Endothelial cell of umbilical vein (primary cell): ENCODE measurements around the gene UBL7. TPM values are rescaled to one million over a fixed set of nuclear protein-coding genes. Genes with fewer than 3 reads are reported as not detected.

ENCODE experiments used
- BruUV-seq: library from RNA; stranded (reverse); fragments of 400-500 nt; replicated peaks from 2 replicates; lab custom pipeline; 2021; lab: Mats Ljungman, UMichigan
- CTCF ChIA-PET: fragments of 300-600, 350-600 bp; sonication (Branson Sonifier 250); formaldehyde crosslinking; loops from one replicate; lab custom pipeline; 2021; ENCODE audit warnings: antibody characterized with exemption, inconsistent platforms; lab: Charles Lee
- POLR2A ChIA-PET: fragments of 300-600, 350-600 bp; sonication (Branson Sonifier 250); formaldehyde crosslinking; loops from one replicate; lab custom pipeline; 2021; ENCODE audit warnings: antibody characterized with exemption, inconsistent platforms; lab: Charles Lee
- DNase-seq: peaks from one replicate; pipeline ENCODE4 v3.0.0-alpha.2; 2011; ENCODE audit warnings: low read depth, low spot score
- FAIRE-seq: peaks from 2 replicates; lab custom pipeline; 2011; peaks lifted over from hg19 to GRCh38; lab: Jason Lieb, UNC
- H2AFZ ChIP-seq: 2 replicates; pipeline ENCODE4 v1.6.0; 2012; ENCODE audit warnings: low read depth, low read length, control low read depth, inconsistent platforms
- H3K27ac ChIP-seq: 2 replicates; pipeline ENCODE4 v1.5.1; 2011; ENCODE audit warnings: low read depth, mild to moderate bottlenecking, control low read depth, low read length, moderate library complexity; ENCODE audit not compliant: insufficient read depth
- H3K27me3 ChIP-seq, 2 experiments: 2 replicates each; pipeline versions ENCODE4 v1.6.0 to v1.6.1; 2011; ENCODE audit warnings: low read length in 2 of 2, mixed read lengths in 1 of 2; ENCODE audit not compliant: control insufficient read depth in 2 of 2, insufficient read depth in 2 of 2
- H3K36me3 ChIP-seq, 2 experiments: 2 replicates in 1 of 2; 3 replicates in 1 of 2; pipeline ENCODE4 v1.5.1; 2011; ENCODE audit warnings: low read length in 2 of 2, mild to moderate bottlenecking in 1 of 2, moderate library complexity in 1 of 2; ENCODE audit not compliant: control insufficient read depth in 2 of 2, insufficient read depth in 2 of 2; ENCODE audit errors: extremely low read depth in 1 of 2
- H3K4me1 ChIP-seq: 3 replicates; pipeline ENCODE4 v1.5.1; 2011; ENCODE audit warnings: mild to moderate bottlenecking, low read length; ENCODE audit not compliant: control insufficient read depth, insufficient read depth; ENCODE audit errors: extremely low read depth
- H3K4me2 ChIP-seq: 2 replicates; pipeline ENCODE4 v1.6.1; 2011; ENCODE audit warnings: low read length, control low read depth, mixed read lengths; ENCODE audit not compliant: insufficient read depth
- H3K4me3 ChIP-seq, 3 experiments: fragments of 200-600 bp in 1 of 3; sonication (generic), shearing (Covaris generic) in 1 of 3; replicated peaks in 1 of 3; 2 replicates each; pipeline ENCODE4 v1.5.1; 2011 to 2016; ENCODE audit warnings: control low read depth in 3 of 3, low read length in 3 of 3, mild to moderate bottlenecking in 2 of 3, inconsistent platforms in 1 of 3, low read depth in 1 of 3, moderate library complexity in 1 of 3; ENCODE audit not compliant: insufficient read depth in 1 of 3
- H3K79me2 ChIP-seq: 2 replicates; pipeline ENCODE4 v1.6.0; 2012; ENCODE audit warnings: low read length, inconsistent platforms; ENCODE audit not compliant: control insufficient read depth, insufficient read depth
- H3K9ac ChIP-seq: replicated peaks from 2 replicates; pipeline ENCODE3; 2011; ENCODE audit warnings: low read length, control low read depth; ENCODE audit not compliant: insufficient read depth; ENCODE audit errors: extremely low read depth
- H3K9me1 ChIP-seq: replicated peaks from 3 replicates; pipeline ENCODE4 v1.6.0; 2011; ENCODE audit warnings: mild to moderate bottlenecking, low read length; ENCODE audit not compliant: control insufficient read depth, insufficient read depth; ENCODE audit errors: extremely low read depth
- H3K9me3 ChIP-seq: replicated peaks from 2 replicates; pipeline ENCODE4 v1.5.1; 2012; ENCODE audit warnings: low read length, inconsistent platforms; ENCODE audit not compliant: control insufficient read depth, insufficient read depth
- H4K20me1 ChIP-seq: replicated peaks from 2 replicates; pipeline ENCODE3; 2011; ENCODE audit warnings: mild to moderate bottlenecking, low read length; ENCODE audit not compliant: control insufficient read depth, insufficient read depth; ENCODE audit errors: extremely low read depth
- FOS ChIP-seq: IDR thresholded peaks from 2 replicates; pipeline ENCODE4 v1.6.1; 2011; ENCODE audit warnings: mild to moderate bottlenecking, low read length, moderate library complexity, borderline replicate concordance; ENCODE audit not compliant: insufficient read depth
- GATA2 ChIP-seq: IDR thresholded peaks from 2 replicates; pipeline ENCODE4 v1.7.0; 2011; ENCODE audit warnings: low read depth, mild to moderate bottlenecking, moderate library complexity, mixed read lengths, low read length; ENCODE audit not compliant: insufficient read length, insufficient read depth
- JUN ChIP-seq: IDR thresholded peaks from 2 replicates; pipeline ENCODE4 v1.6.1; 2011; ENCODE audit warnings: borderline replicate concordance, low read depth; ENCODE audit not compliant: insufficient read length, insufficient read depth
- MYC ChIP-seq: IDR thresholded peaks from one replicate; pipeline ENCODE4 v1.6.1; 2011; ENCODE audit warnings: mild to moderate bottlenecking, low read depth, low read length
- POLR2A ChIP-seq: IDR thresholded peaks from 2 replicates; pipeline ENCODE4 v1.6.1; 2012; ENCODE audit warnings: low read depth, mild to moderate bottlenecking, control low read depth, low read length
- POLR2AphosphoS5 ChIP-seq: IDR thresholded peaks from 2 replicates; pipeline ENCODE4 v1.6.1; 2012; ENCODE audit warnings: low read depth, mild to moderate bottlenecking, control low read depth, low read length, moderate library complexity; ENCODE audit not compliant: insufficient read depth
- dilution Hi-C: fragments of 300-500 bp; cut with MboI; formaldehyde crosslinking; loops from one replicate; pipeline ENCODE4 v1.15.0; 2019; ENCODE audit warnings: low sequenced_read_pairs; ENCODE audit not compliant: extremely low pct_ligation_motif_present
- intact Hi-C: fragments of 100-400 bp; cut with micrococcal nuclease; formaldehyde crosslinking; loops from one replicate; pipeline ENCODE4 v1.10.0; 2022
- polyA plus RNA-seq, 4 experiments: library from polyadenylated mRNA; depleted of rRNA in 3 of 4; stranded (reverse) in 3 of 4; unstranded in 1 of 4; fragments of >200 nt; gene quantifications; 2 replicates each; pipeline versions ENCODE4 v1.2.1 to v1.2.3, GENCODE V29; 2011 to 2012; ENCODE audit warnings: missing spikeins in 1 of 4
- total RNA-seq: library from RNA; stranded (reverse); gene quantifications from 2 replicates; pipeline ENCODE4 v1.2.3, GENCODE V29; 2021
- TF ChIP-seq, protein P1 (sequence below), 2 donors: IDR thresholded peaks; 1 replicate in 1 of 2; 2 replicates in 1 of 2; pipeline ENCODE4 v1.5.1; 2011; ENCODE audit warnings: low read length in 2 of 2, mild to moderate bottlenecking in 2 of 2, moderate library complexity in 2 of 2, control low read depth in 1 of 2, inconsistent platforms in 1 of 2, low read depth in 1 of 2; ENCODE audit not compliant: insufficient read depth in 1 of 2; ENCODE audit errors: extremely low read depth in 1 of 2

UBL7 gene
- total and polyA plus RNA-seq, 2 donors (not counting 3 experiments of a cell fraction or from before 2014, with no cell fraction given), result 32.8 to 90.4 TPM

DNA sequence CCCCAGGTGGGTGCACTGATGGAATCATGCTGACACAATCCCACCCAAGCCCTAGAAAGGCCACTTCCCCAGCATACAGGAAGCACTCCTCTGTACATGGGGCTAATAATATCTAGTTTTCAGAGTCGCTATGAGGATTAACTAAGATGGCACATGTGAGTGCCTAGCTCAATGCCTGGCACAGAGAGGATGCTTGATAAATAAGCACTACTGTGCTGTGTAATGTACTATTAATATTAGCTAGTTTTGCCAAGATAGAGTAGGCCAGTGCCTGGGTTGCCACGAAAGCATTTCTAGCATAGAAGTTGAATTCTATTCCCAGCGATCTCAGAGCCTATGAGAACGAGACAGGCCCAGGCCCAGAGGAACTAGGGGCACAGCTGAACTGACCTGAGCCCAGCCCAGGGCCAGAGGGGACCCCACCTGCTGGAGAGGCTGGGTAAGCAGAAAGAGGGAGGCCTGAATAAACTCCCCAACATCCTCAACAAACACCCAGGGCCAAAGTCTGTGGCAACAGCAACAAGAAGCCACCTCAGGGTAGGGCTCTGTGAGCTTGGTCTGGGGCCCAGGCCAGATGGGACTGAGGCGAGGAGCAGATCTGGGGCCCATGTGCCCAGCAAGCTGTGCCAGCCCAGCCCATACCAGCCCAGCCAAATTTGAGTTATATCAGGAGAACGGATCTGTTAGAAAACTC lies 19.6 kb downstream of the UBL7 start:
- Histone ChIP-seq H4K20me1 (no peaks in the 10 kb centered on the region), H2AFZ (no peak overlapping the region), H3K4me1 (peaks cover 11% of the 10 kb centered on the region), H3K36me3 (peaks cover 0 to 3% of the 10 kb centered on the region in 2 experiments), H3K9ac (no peak overlapping the region), H3K9me3 (no peaks in the 10 kb centered on the region), H3K27me3 (no peaks in the 10 kb centered on the region), H3K4me2 (no peak overlapping the region), H3K79me2 (no peaks in the 10 kb centered on the region), H3K4me3 (no peak overlapping the region), H3K27ac (no peak overlapping the region), H3K9me1 (no peaks in the 10 kb centered on the region)
- POLR2A ChIA-PET, result no interaction called here
- FAIRE-seq, result no peak
- no peak for TF ChIP-seq MYC
- no peak for TF ChIP-seq JUN
- TF ChIP-seq POLR2AphosphoS5, result no peak
- no peak for TF ChIP-seq FOS
- TF ChIP-seq GATA2, result no peak
- TF ChIP-seq POLR2A, result no peak
- TF ChIP-seq, protein P1, sequence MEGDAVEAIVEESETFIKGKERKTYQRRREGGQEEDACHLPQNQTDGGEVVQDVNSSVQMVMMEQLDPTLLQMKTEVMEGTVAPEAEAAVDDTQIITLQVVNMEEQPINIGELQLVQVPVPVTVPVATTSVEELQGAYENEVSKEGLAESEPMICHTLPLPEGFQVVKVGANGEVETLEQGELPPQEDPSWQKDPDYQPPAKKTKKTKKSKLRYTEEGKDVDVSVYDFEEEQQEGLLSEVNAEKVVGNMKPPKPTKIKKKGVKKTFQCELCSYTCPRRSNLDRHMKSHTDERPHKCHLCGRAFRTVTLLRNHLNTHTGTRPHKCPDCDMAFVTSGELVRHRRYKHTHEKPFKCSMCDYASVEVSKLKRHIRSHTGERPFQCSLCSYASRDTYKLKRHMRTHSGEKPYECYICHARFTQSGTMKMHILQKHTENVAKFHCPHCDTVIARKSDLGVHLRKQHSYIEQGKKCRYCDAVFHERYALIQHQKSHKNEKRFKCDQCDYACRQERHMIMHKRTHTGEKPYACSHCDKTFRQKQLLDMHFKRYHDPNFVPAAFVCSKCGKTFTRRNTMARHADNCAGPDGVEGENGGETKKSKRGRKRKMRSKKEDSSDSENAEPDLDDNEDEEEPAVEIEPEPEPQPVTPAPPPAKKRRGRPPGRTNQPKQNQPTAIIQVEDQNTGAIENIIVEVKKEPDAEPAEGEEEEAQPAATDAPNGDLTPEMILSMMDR (IDR thresholded peaks at IDR 0.05; ENCODE audit: extremely low read depth in 1 of 2, insufficient read depth in 1 of 2, low read depth in 1 of 2, low read length in 2 of 2), result no peak
- dilution Hi-C loops (no loop called here), intact Hi-C loops (no loop called here)
- no peak for DNase-seq
- CTCF ChIA-PET, result interaction anchor here (3.9 to 9.0 kb wide), 3 partner anchors 13 to 68 kb away, joined by 19 to 313 read pairs (median 60); no protein-coding TSS in a partner anchor
- BruUV-seq, result no TSS peak
